DOHH2 (cell line): ENCODE data around the gene GINS1.

Experiments used
- H3F3A ChIP-seq: fragments of 200-600 bp; sonication (generic), shearing (Covaris generic); 2 replicates; pipeline ENCODE4 v1.6.0; 2016; ENCODE audit warnings: antibody characterized with exemption, mild to moderate bottlenecking; ENCODE audit not compliant: control insufficient read depth, insufficient read depth
- H3K27ac ChIP-seq: fragments of 200-600 bp; sonication (generic); 2 replicates; pipeline ENCODE4 v1.5.1; 2014; ENCODE audit warnings: low read depth, mild to moderate bottlenecking, low read length, moderate library complexity
- H3K27me3 ChIP-seq: fragments of 200-600 bp; sonication (generic); 2 replicates; pipeline ENCODE4 v1.6.1; 2014; ENCODE audit warnings: mild to moderate bottlenecking, low read length, mixed read lengths; ENCODE audit not compliant: control insufficient read depth
- H3K36me3 ChIP-seq: fragments of 200-600 bp; sonication (generic); 2 replicates; pipeline ENCODE4 v1.6.1; 2014; ENCODE audit warnings: mild to moderate bottlenecking, low read length, moderate library complexity, mixed read lengths; ENCODE audit not compliant: control insufficient read depth
- H3K4me1 ChIP-seq: fragments of 200-600 bp; sonication (generic); 2 replicates; pipeline ENCODE4 v1.6.1; 2014; ENCODE audit warnings: mild to moderate bottlenecking, low read length, mixed read lengths; ENCODE audit not compliant: control insufficient read depth
- H3K4me2 ChIP-seq: fragments of 200-600 bp; sonication (generic); 2 replicates; pipeline ENCODE4 v1.6.0; 2014; ENCODE audit warnings: mild to moderate bottlenecking, low read length, moderate library complexity
- H3K4me3 ChIP-seq: fragments of 200-600 bp; sonication (generic); 2 replicates; pipeline ENCODE4 v1.5.1; 2014; ENCODE audit warnings: mild to moderate bottlenecking, low read length, mixed read lengths
- H3K79me2 ChIP-seq: fragments of 200-600 bp; sonication (generic); 2 replicates; pipeline ENCODE4 v1.6.1; 2014; ENCODE audit warnings: mild to moderate bottlenecking, low read length, mixed read lengths; ENCODE audit not compliant: control insufficient read depth
- H3K9me2 ChIP-seq: fragments of 200-600 bp; sonication (generic); replicated peaks from 2 replicates; pipeline ENCODE4 v1.6.1; 2014; ENCODE audit warnings: mild to moderate bottlenecking, low read length, mixed read lengths; ENCODE audit not compliant: control insufficient read depth
- H3K9me3 ChIP-seq: fragments of 200-600 bp; sonication (generic); 2 replicates; pipeline ENCODE4 v1.6.1; 2014; ENCODE audit warnings: antibody characterized with exemption, low read length, mixed read lengths; ENCODE audit not compliant: control insufficient read depth, insufficient read depth
- H4K20me1 ChIP-seq: fragments of 200-600 bp; sonication (generic); 2 replicates; pipeline ENCODE4 v1.6.0; 2014; ENCODE audit warnings: low read depth, mild to moderate bottlenecking, antibody characterized with exemption, low read length, moderate library complexity; ENCODE audit not compliant: control insufficient read depth, insufficient read depth
- CTCF ChIP-seq: fragments of 200-600 bp; sonication (generic); IDR thresholded peaks from one replicate; pipeline ENCODE4 v1.5.1; 2014; ENCODE audit warnings: antibody characterized with exemption, mild to moderate bottlenecking, low read depth, low read length; ENCODE audit not compliant: poor library complexity, severe bottlenecking
- EZH2phosphoT487 ChIP-seq: fragments of 200-600 bp; sonication (generic); IDR thresholded peaks from 2 replicates; pipeline ENCODE4 v1.6.1; 2017; ENCODE audit warnings: borderline replicate concordance, mild to moderate bottlenecking, antibody characterized with exemption, low read length, moderate library complexity, mixed read lengths

GINS1 gene

GRCh38 chr20:25481918-25482253, 74.4 kb downstream of the GINS1 start:
- H3K27ac ChIP-seq = no peak overlapping the region
- no peak overlapping the region for H3K4me3 ChIP-seq
- H3F3A ChIP-seq = no peaks in the 10 kb centered on the region
- H3K4me1 ChIP-seq = peaks cover 9% of the 10 kb centered on the region
- H3K4me2 ChIP-seq = no peak overlapping the region
- no peaks in the 10 kb centered on the region for H3K9me2 ChIP-seq
- no peaks in the 10 kb centered on the region for H3K36me3 ChIP-seq
- H3K27me3 ChIP-seq = no peaks in the 10 kb centered on the region; the same call in 1 of the 2 replicates
- no peaks in the 10 kb centered on the region for H3K9me3 ChIP-seq
- TF ChIP-seq EZH2phosphoT487 = no peak
- no peak for TF ChIP-seq CTCF
- no peaks in the 10 kb centered on the region for H4K20me1 ChIP-seq
- H3K79me2 ChIP-seq = no peaks in the 10 kb centered on the region

- Histone ChIP-seq H3F3A (no peaks in the 10 kb centered on the region), H3K4me1 (peaks cover 9% of the 10 kb centered on the region), H3K27me3 (no peaks in the 10 kb centered on the region; the same call in 1 of the 2 replicates), H3K9me3 (no peaks in the 10 kb centered on the region), H4K20me1 (no peaks in the 10 kb centered on the region), H3K79me2 (no peaks in the 10 kb centered on the region), H3K4me3 (no peak overlapping the region), H3K4me2 (no peak overlapping the region), H3K27ac (no peak overlapping the region), H3K36me3 (no peaks in the 10 kb centered on the region), H3K9me2 (no peaks in the 10 kb centered on the region)
- no peak for TF ChIP-seq CTCF
- TF ChIP-seq EZH2phosphoT487 = no peak
Observed at GRCh38 chr20:25483431-25484132, 76.1 kb downstream of the GINS1 start.

- no peak overlapping the region for H3K4me3 ChIP-seq
- H3K27me3 ChIP-seq = no peaks in the 10 kb centered on the region; the same call in 1 of the 2 replicates
- H3K4me2 ChIP-seq = no peak overlapping the region
- peaks cover 9% of the 10 kb centered on the region for H3K4me1 ChIP-seq
- no peaks in the 10 kb centered on the region for H3K9me2 ChIP-seq
- H3K36me3 ChIP-seq = no peaks in the 10 kb centered on the region
- no peaks in the 10 kb centered on the region for H3K79me2 ChIP-seq
- no peaks in the 10 kb centered on the region for H4K20me1 ChIP-seq
- TF ChIP-seq EZH2phosphoT487 (no peak), CTCF (no peak)
- H3K9me3 ChIP-seq = no peaks in the 10 kb centered on the region
- H3K27ac ChIP-seq = no peak overlapping the region
- H3F3A ChIP-seq = no peaks in the 10 kb centered on the region
Observed at GRCh38 chr20:25484224-25484846, 76.9 kb downstream of the GINS1 start.
